HEK293 (cell line): Measurements from ENCODE around the gene RNF166.
A peak's percentile ranks its signal among the peaks of the same experiment; 100 is the strongest.

Source experiments
- BCL11A ChIP-seq: fragments of 450-650 bp; formaldehyde crosslinking; IDR thresholded peaks from 2 replicates; pipeline ENCODE4 v1.5.1; 2016; ENCODE audit warnings: low read depth, missing biosample characterization, missing genetic modification characterization
- BCL6B ChIP-seq: fragments of 450-650 bp; formaldehyde crosslinking; IDR thresholded peaks from 2 replicates; pipeline ENCODE4 v1.5.1; 2017; ENCODE audit warnings: missing biosample characterization, missing genetic modification characterization
- KLF17 ChIP-seq: fragments of 450-650 bp; formaldehyde crosslinking; IDR thresholded peaks from 2 replicates; pipeline ENCODE4 v1.5.1; 2016; ENCODE audit warnings: missing biosample characterization, missing genetic modification characterization
- KLF8 ChIP-seq: fragments of 450-650 bp; formaldehyde crosslinking; IDR thresholded peaks from 2 replicates; pipeline ENCODE4 v1.5.1; 2016; ENCODE audit warnings: missing biosample characterization, missing genetic modification characterization
- MZF1 ChIP-seq: fragments of 450-650 bp; formaldehyde crosslinking; IDR thresholded peaks from 2 replicates; pipeline ENCODE4 v1.5.1; 2017; ENCODE audit warnings: missing biosample characterization, missing genetic modification characterization, borderline replicate concordance
- OSR2 ChIP-seq: fragments of 450-650 bp; formaldehyde crosslinking; IDR thresholded peaks from 2 replicates; pipeline ENCODE4 v1.5.1; 2016; ENCODE audit warnings: missing biosample characterization, missing genetic modification characterization
- SP7 ChIP-seq: fragments of 450-650 bp; formaldehyde crosslinking; IDR thresholded peaks from 2 replicates; pipeline ENCODE4 v1.5.1; 2016; ENCODE audit warnings: missing biosample characterization, missing genetic modification characterization
- TRIM28 ChIP-seq: IDR thresholded peaks from 2 replicates; pipeline ENCODE4 v1.6.1; 2011; ENCODE audit warnings: low read length, control low read depth, borderline replicate concordance
- YY2 ChIP-seq: fragments of 450-650 bp; formaldehyde crosslinking; IDR thresholded peaks from 2 replicates; pipeline ENCODE4 v1.5.1; 2016; ENCODE audit warnings: missing biosample characterization, missing genetic modification characterization
- ZBTB6 ChIP-seq: fragments of 450-650 bp; formaldehyde crosslinking; IDR thresholded peaks from 2 replicates; pipeline ENCODE4 v1.5.1; 2017; ENCODE audit warnings: missing biosample characterization, missing genetic modification characterization
- ZNF10 ChIP-seq: fragments of 450-650 bp; formaldehyde crosslinking; IDR thresholded peaks from 2 replicates; pipeline ENCODE4 v1.5.1; 2017; ENCODE audit warnings: missing biosample characterization, missing genetic modification characterization
- ZNF184 ChIP-seq: fragments of 450-650 bp; IDR thresholded peaks from 2 replicates; pipeline ENCODE4 v1.5.1; 2018; ENCODE audit warnings: missing biosample characterization, mild to moderate bottlenecking, missing genetic modification characterization
- ZNF19 ChIP-seq: fragments of 450-650 bp; formaldehyde crosslinking; IDR thresholded peaks from 2 replicates; pipeline ENCODE4; 2016; ENCODE audit warnings: missing biosample characterization, missing genetic modification characterization, low read depth
- ZNF280D ChIP-seq: fragments of 450-650 bp; formaldehyde crosslinking; IDR thresholded peaks from 2 replicates; pipeline ENCODE4 v1.5.1; 2016; ENCODE audit warnings: missing biosample characterization, missing genetic modification characterization
- ZNF324 ChIP-seq: fragments of 450-650 bp; formaldehyde crosslinking; IDR thresholded peaks from 2 replicates; pipeline ENCODE4 v1.5.1; 2016; ENCODE audit warnings: missing biosample characterization, missing genetic modification characterization
- ZNF335 ChIP-seq: fragments of 450-650 bp; formaldehyde crosslinking; conservative IDR thresholded peaks from 2 replicates; pipeline ENCODE4 v1.5.1; 2016; ENCODE audit warnings: missing biosample characterization, missing genetic modification characterization
- ZNF391 ChIP-seq: fragments of 450-650 bp; formaldehyde crosslinking; IDR thresholded peaks from 2 replicates; pipeline ENCODE4 v1.5.1; 2016; ENCODE audit warnings: low read depth, missing biosample characterization, missing genetic modification characterization, borderline replicate concordance
- ZNF394 ChIP-seq: fragments of 450-650 bp; formaldehyde crosslinking; IDR thresholded peaks from 2 replicates; pipeline ENCODE4 v1.5.1; 2016; ENCODE audit warnings: missing biosample characterization, missing genetic modification characterization, mild to moderate bottlenecking, moderate library complexity, borderline replicate concordance
- ZNF433 ChIP-seq: fragments of 450-650 bp; formaldehyde crosslinking; IDR thresholded peaks from 2 replicates; pipeline ENCODE4 v1.5.1; 2016; ENCODE audit warnings: missing biosample characterization, missing genetic modification characterization, low read depth
- ZNF473 ChIP-seq: fragments of 450-650 bp; formaldehyde crosslinking; IDR thresholded peaks from 2 replicates; pipeline ENCODE4 v1.5.1; 2017; ENCODE audit warnings: missing biosample characterization, missing genetic modification characterization
- ZNF513 ChIP-seq: fragments of 450-650 bp; IDR thresholded peaks from 2 replicates; pipeline ENCODE4 v1.5.1; 2018; ENCODE audit warnings: missing biosample characterization, missing genetic modification characterization
- ZNF560 ChIP-seq: fragments of 450-650 bp; formaldehyde crosslinking; IDR thresholded peaks from 2 replicates; pipeline ENCODE4 v1.5.1; 2017; ENCODE audit warnings: missing biosample characterization, missing genetic modification characterization, borderline replicate concordance
- ZNF600 ChIP-seq: fragments of 450-650 bp; formaldehyde crosslinking; IDR thresholded peaks from 2 replicates; pipeline ENCODE4 v1.5.1; 2016; ENCODE audit warnings: missing biosample characterization, missing genetic modification characterization
- ZNF629 ChIP-seq: fragments of 450-650 bp; formaldehyde crosslinking; IDR thresholded peaks from 2 replicates; pipeline ENCODE4 v1.5.1; 2017; ENCODE audit warnings: missing biosample characterization, missing genetic modification characterization
- ZNF658 ChIP-seq: fragments of 450-650 bp; formaldehyde crosslinking; IDR thresholded peaks from 2 replicates; pipeline ENCODE4; 2016; ENCODE audit warnings: missing biosample characterization, missing genetic modification characterization
- ZNF704 ChIP-seq: fragments of 450-650 bp; formaldehyde crosslinking; IDR thresholded peaks from 2 replicates; pipeline ENCODE4 v1.5.1; 2016; ENCODE audit warnings: missing biosample characterization, missing genetic modification characterization
- ZNF792 ChIP-seq: fragments of 450-650 bp; formaldehyde crosslinking; IDR thresholded peaks from 2 replicates; pipeline ENCODE4 v1.5.1; 2016; ENCODE audit warnings: missing biosample characterization, missing genetic modification characterization
- ZSCAN4 ChIP-seq: fragments of 450-650 bp; formaldehyde crosslinking; IDR thresholded peaks from 2 replicates; pipeline ENCODE4 v1.5.1; 2017; ENCODE audit warnings: missing biosample characterization, missing genetic modification characterization

The RNF166 gene

GRCh38 chr16:88732172-88732960, 26.2 kb upstream of the RNF166 start (continued):
- no peak for TF ChIP-seq BCL6B
- TF ChIP-seq ZNF335 (tag by site-specific recombination), result no peak
- no peak for TF ChIP-seq ZNF184 (tag by site-specific recombination)
- no peak for TF ChIP-seq BCL11A (tag by site-specific recombination)
- TF ChIP-seq ZNF324 (tag by site-specific recombination), result no peak
- TF ChIP-seq KLF8, result peak; percentile 50; the same call in 1 of the 2 replicates
- no peak for TF ChIP-seq ZNF473
- no peak for TF ChIP-seq ZNF19 (tag by site-specific recombination)
- TF ChIP-seq ZNF391 (tag by site-specific recombination), result no peak
- TF ChIP-seq ZBTB6, result no peak
- no peak for TF ChIP-seq ZNF280D (tag by site-specific recombination)
- no peak for TF ChIP-seq ZNF704 (tag by site-specific recombination)
- no peak for TF ChIP-seq ZNF560
- TF ChIP-seq ZSCAN4 (tag by site-specific recombination), result no peak
- TF ChIP-seq MZF1 (tag by site-specific recombination), result no peak
- TF ChIP-seq ZNF792 (tag by site-specific recombination), result no peak
- TF ChIP-seq ZNF433 (tag by site-specific recombination), result no peak
- TF ChIP-seq ZNF10, result 0 out of 2 replicates have a peak, but pooled peaks have one; percentile 27
- peak; percentile 56 for TF ChIP-seq ZNF600
- no peak for TF ChIP-seq ZNF394 (tag by site-specific recombination)
- no peak for TF ChIP-seq TRIM28
- no peak for TF ChIP-seq ZNF629
- no peak for TF ChIP-seq ZNF513 (tag by site-specific recombination)
- TF ChIP-seq SP7 (tag by site-specific recombination), result no peak
- TF ChIP-seq KLF17 (tag by site-specific recombination), result no peak; the same call in 1 of the 2 replicates
- no peak for TF ChIP-seq YY2 (tag by site-specific recombination)
- TF ChIP-seq OSR2 (tag by site-specific recombination), result no peak
- TF ChIP-seq ZNF658 (tag by site-specific recombination), result no peak
